Erythroblast (primary cell): ENCODE measurements around the gene NCOR2.

Experiments
- GATA1 ChIP-seq: IDR thresholded peaks from 2 replicates; pipeline ENCODE4 v1.6.1; 2011; ENCODE audit warnings: low read depth, mild to moderate bottlenecking, control low read depth, low read length, moderate library complexity
- POLR2A ChIP-seq: IDR thresholded peaks from 2 replicates; pipeline ENCODE4 v1.6.1; 2011; ENCODE audit warnings: mild to moderate bottlenecking, low read length

GRCh38 chr12:124611559-124612409 lies 44.4 kb upstream of the NCOR2 start:
- no peak for TF ChIP-seq POLR2A
- TF ChIP-seq GATA1: no peak
